SK-N-SH treated with all-trans-retinoic acid at 6 μM for 48 hours (cell line): ENCODE results near the gene HCFC1R1.
A peak's percentile ranks its signal among the peaks of the same experiment; 100 is the strongest.

Source experiments
- CSDC2 ChIP-seq: fragments of 250-450 bp; sonication (Bioruptor Pico); IDR thresholded peaks from 2 replicates; pipeline ENCODE4 v1.5.0; 2020; ENCODE audit warnings: mild to moderate bottlenecking, moderate library complexity
- TCF4 ChIP-seq: fragments of 250-450 bp; sonication (Bioruptor Pico); IDR thresholded peaks from 2 replicates; pipeline ENCODE4 v1.8.0; 2021; ENCODE audit warnings: mild to moderate bottlenecking, moderate library complexity, borderline replicate concordance
- TF ChIP-seq, protein P1 (sequence below): fragments of 250-450 bp; sonication (Bioruptor Pico); IDR thresholded peaks from 2 replicates; pipeline ENCODE4 v1.8.0; 2021; ENCODE audit warnings: low read depth, mild to moderate bottlenecking, moderate library complexity, borderline replicate concordance

GRCh38 chr16:3020604-3021448, 2.9 kb downstream of the HCFC1R1 start:
- TF ChIP-seq CSDC2 (CRISPR knock-in tag) (0 out of 2 replicates have a peak, but pooled peaks have one; percentile 12), TCF4 (CRISPR knock-in tag) (no peak)
- TF ChIP-seq, protein P1, sequence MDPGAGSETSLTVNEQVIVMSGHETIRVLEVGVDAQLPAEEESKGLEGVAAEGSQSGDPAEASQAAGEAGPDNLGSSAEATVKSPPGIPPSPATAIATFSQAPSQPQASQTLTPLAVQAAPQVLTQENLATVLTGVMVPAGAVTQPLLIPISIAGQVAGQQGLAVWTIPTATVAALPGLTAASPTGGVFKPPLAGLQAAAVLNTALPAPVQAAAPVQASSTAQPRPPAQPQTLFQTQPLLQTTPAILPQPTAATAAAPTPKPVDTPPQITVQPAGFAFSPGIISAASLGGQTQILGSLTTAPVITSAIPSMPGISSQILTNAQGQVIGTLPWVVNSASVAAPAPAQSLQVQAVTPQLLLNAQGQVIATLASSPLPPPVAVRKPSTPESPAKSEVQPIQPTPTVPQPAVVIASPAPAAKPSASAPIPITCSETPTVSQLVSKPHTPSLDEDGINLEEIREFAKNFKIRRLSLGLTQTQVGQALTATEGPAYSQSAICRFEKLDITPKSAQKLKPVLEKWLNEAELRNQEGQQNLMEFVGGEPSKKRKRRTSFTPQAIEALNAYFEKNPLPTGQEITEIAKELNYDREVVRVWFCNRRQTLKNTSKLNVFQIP = no peak
